ENCODE data around the gene ZNF148. TPM values are rescaled to one million over a fixed set of nuclear protein-coding genes. Genes with fewer than 3 reads are reported as not detected.
"Not testable (repeated sequence)": the region's sequence is repeated elsewhere in the genome, so short reads cannot be mapped to it uniquely, and the experiment has no call there.

The ZNF148 gene
- total RNA-seq = 10 to 100 TPM; 29.6 to 39.0 TPM

- Mint-ChIP-seq H3K4me1 (peaks cover 29% of the 10 kb centered on the region), H3K36me3 (peaks cover 16% of the 10 kb centered on the region), H3K4me3 (peak within 1 kb of the TSS; percentile 97), H3K9me3 (ENCODE audit: low read depth) (no peaks in the 10 kb centered on the region), H3K27me3 (no peaks in the 10 kb centered on the region), H3K27ac (peak within 1 kb of the TSS; percentile 93)
- peak; percentile 92 for ATAC-seq
- CTCF ChIA-PET = no interaction called here
- peak; percentile 92 for DNase-seq
Measured at GRCh38 chr3:125374996-125375941, at the start of gene ZNF148. ZNF148 (minus strand) TSS chr3:125375325; CDS start chr3:125313640, 61,685 bp downstream.

GRCh38 chr3:125418306-125418705, 43.2 kb upstream of the ZNF148 start:
- no peak overlapping the region for H3K27ac Mint-ChIP-seq
- H3K27me3 Mint-ChIP-seq = peaks cover 12% of the 10 kb centered on the region
- H3K4me3 Mint-ChIP-seq = no peak overlapping the region
- H3K36me3 Mint-ChIP-seq = no peaks in the 10 kb centered on the region
- no peaks in the 10 kb centered on the region for H3K9me3 Mint-ChIP-seq (ENCODE audit: low read depth)
- DNase-seq (no peak), ATAC-seq (no peak)
- H3K4me1 Mint-ChIP-seq = no peaks in the 10 kb centered on the region
- CTCF ChIA-PET = no interaction called here

GRCh38 chr3:125416235-125416634, 41.1 kb upstream of the ZNF148 start:
- CTCF ChIA-PET = no interaction called here
- H3K36me3 Mint-ChIP-seq = no peaks in the 10 kb centered on the region
- no peak overlapping the region for H3K27ac Mint-ChIP-seq
- DNase-seq = no peak
- H3K27me3 Mint-ChIP-seq = peaks cover 24% of the 10 kb centered on the region
- ATAC-seq = no peak
- no peaks in the 10 kb centered on the region for H3K4me1 Mint-ChIP-seq
- H3K9me3 Mint-ChIP-seq (ENCODE audit: low read depth) = no peaks in the 10 kb centered on the region
- H3K4me3 Mint-ChIP-seq = no peak overlapping the region

DNA sequence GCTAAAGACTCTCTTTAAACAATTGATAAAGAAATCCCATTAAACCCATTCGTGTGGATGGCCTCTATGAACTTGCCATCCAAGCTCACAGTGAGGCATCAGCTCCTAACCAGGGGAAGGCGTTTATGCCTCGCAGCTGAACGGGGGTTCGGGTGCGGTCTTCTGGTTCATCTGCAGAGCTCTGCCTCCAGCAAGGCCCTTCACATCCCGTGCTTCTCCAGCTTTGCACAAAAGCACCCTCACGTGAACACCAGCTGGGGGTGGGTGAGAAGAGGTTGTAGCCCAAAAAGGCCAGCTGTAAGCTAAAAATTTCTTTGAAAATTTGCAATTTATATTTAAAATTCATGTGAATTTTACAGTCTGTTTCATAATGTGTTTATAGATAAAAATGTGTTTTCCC, 39.5 kb upstream of the ZNF148 start:
- ATAC-seq = no peak

GRCh38 chr3:125410922-125411321, 35.8 kb upstream of the ZNF148 start:
- Mint-ChIP-seq H3K27ac (no peak overlapping the region), H3K27me3 (peaks cover 49% of the 10 kb centered on the region), H3K4me3 (no peak overlapping the region), H3K9me3 (ENCODE audit: low read depth) (peaks cover 4% of the 10 kb centered on the region), H3K4me1 (peaks cover 4% of the 10 kb centered on the region), H3K36me3 (no peaks in the 10 kb centered on the region)
- DNase-seq (no peak), ATAC-seq (no peak)
- CTCF ChIA-PET = no interaction called here

More for the DNA sequence above, 39.5 kb upstream of the ZNF148 start:
- no peaks in the 10 kb centered on the region for H3K9me3 Mint-ChIP-seq (ENCODE audit: low read depth)
- H3K36me3 Mint-ChIP-seq = no peaks in the 10 kb centered on the region
- H3K4me3 Mint-ChIP-seq = no peak overlapping the region
- H3K4me1 Mint-ChIP-seq = no peaks in the 10 kb centered on the region
- peaks cover 32% of the 10 kb centered on the region for H3K27me3 Mint-ChIP-seq
- CTCF ChIA-PET = interaction anchor here (0.9 kb wide), 1 partner anchor 25 kb away, joined by 4 read pairs; no protein-coding TSS in a partner anchor
- H3K27ac Mint-ChIP-seq = no peak overlapping the region
- DNase-seq = no peak

DNA sequence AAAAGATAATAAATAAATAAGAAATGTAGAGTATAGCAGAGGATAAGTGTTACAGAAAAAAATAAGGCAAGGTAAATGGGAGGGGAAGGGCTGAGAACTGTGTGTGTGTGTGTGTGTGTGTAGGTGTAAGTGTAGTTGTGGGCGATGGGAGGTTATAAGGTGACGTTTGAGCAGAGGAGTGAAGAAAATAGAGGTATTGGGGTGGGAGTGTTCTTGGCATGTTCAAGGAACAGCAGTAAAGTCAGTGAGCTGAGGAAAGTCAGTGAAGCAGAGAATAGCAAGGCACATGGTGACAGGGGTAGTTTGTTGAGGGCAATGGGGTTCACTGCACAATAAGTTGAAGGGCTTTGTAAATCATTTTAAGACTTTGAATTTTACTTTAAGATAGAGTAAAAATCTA, 30.9 kb upstream of the ZNF148 start:
- peaks cover 10% of the 10 kb centered on the region for H3K9me3 Mint-ChIP-seq (ENCODE audit: low read depth)
- H3K27me3 Mint-ChIP-seq = peaks cover 32% of the 10 kb centered on the region
- H3K36me3 Mint-ChIP-seq = no peaks in the 10 kb centered on the region
- DNase-seq (no peak), ATAC-seq (no peak)
- no peak overlapping the region for H3K4me3 Mint-ChIP-seq
- CTCF ChIA-PET = no interaction called here
- peaks cover 4% of the 10 kb centered on the region for H3K4me1 Mint-ChIP-seq
- no peak overlapping the region for H3K27ac Mint-ChIP-seq

GRCh38 chr3:125405515-125405914, 30.4 kb upstream of the ZNF148 start:
- CTCF ChIA-PET; H3K9me3 Mint-ChIP-seq (ENCODE audit: low read depth); H3K36me3 Mint-ChIP-seq; H3K4me3 Mint-ChIP-seq; DNase-seq; H3K4me1 Mint-ChIP-seq; H3K27ac Mint-ChIP-seq; ATAC-seq: not testable (repeated sequence)
- H3K27me3 Mint-ChIP-seq = peaks cover 36% of the 10 kb centered on the region

DNA sequence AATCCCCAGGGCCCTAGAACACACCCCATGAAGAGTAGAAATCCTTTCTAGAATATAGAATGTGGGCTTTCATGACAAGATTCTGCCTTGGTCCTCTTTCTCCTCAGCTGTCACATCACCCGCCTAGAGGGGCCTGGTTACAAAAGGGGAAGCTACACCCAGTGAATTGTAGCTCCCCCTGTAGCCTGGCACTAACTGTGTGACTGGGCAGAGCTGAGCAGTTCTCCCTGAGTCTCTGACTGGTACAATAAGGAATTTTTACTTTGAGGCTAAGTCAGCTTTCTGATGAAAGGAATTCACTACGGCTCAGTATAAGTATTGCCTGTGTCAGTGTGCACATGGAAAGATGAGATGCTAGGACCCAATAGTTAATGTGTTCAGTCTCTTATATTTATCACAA, 28.7 kb upstream of the ZNF148 start:
- ATAC-seq (no peak), DNase-seq (no peak)
- CTCF ChIA-PET = no interaction called here
- peaks cover 28% of the 10 kb centered on the region for H3K27me3 Mint-ChIP-seq
- peaks cover 4% of the 10 kb centered on the region for H3K4me1 Mint-ChIP-seq
- H3K27ac Mint-ChIP-seq = no peak overlapping the region
- H3K9me3 Mint-ChIP-seq (ENCODE audit: low read depth) = peaks cover 10% of the 10 kb centered on the region
- no peak overlapping the region for H3K4me3 Mint-ChIP-seq
- no peaks in the 10 kb centered on the region for H3K36me3 Mint-ChIP-seq

DNA sequence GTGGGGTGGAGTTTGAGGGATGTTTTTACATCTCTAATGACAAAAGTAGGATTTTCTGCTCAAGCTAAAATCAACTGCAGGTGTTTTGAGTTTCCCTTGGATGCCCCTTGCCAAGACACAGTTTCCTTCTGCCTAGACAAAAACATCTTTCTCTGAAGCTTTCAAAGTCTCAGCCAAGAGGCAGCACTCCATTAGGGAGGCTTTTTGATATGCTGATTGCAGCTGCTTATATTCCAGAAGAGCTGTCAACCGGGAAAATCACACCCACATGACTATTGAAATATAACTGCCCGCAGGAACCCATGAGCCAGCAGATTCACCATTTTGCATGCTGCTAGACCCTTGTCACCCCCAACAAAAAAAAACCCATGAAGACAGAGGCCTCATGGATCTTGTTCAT, 27.5 kb upstream of the ZNF148 start:
- no peak overlapping the region for H3K27ac Mint-ChIP-seq
- H3K4me3 Mint-ChIP-seq = no peak overlapping the region
- peaks cover 31% of the 10 kb centered on the region for H3K27me3 Mint-ChIP-seq
- no peak for DNase-seq
- peaks cover 4% of the 10 kb centered on the region for H3K4me1 Mint-ChIP-seq
- H3K9me3 Mint-ChIP-seq (ENCODE audit: low read depth) = peaks cover 10% of the 10 kb centered on the region
- no peaks in the 10 kb centered on the region for H3K36me3 Mint-ChIP-seq
- no peak for ATAC-seq
- CTCF ChIA-PET = no interaction called here

- peaks cover 4% of the 10 kb centered on the region for H3K4me1 Mint-ChIP-seq
- no peaks in the 10 kb centered on the region for H3K36me3 Mint-ChIP-seq
- DNase-seq (no peak), ATAC-seq (no peak)
- peaks cover 10% of the 10 kb centered on the region for H3K9me3 Mint-ChIP-seq (ENCODE audit: low read depth)
- CTCF ChIA-PET = no interaction called here
- H3K27me3 Mint-ChIP-seq = peaks cover 27% of the 10 kb centered on the region
- no peak overlapping the region for H3K4me3 Mint-ChIP-seq
- H3K27ac Mint-ChIP-seq = no peak overlapping the region
Measured at GRCh38 chr3:125401402-125401801, 26.3 kb upstream of the ZNF148 start.

DNA sequence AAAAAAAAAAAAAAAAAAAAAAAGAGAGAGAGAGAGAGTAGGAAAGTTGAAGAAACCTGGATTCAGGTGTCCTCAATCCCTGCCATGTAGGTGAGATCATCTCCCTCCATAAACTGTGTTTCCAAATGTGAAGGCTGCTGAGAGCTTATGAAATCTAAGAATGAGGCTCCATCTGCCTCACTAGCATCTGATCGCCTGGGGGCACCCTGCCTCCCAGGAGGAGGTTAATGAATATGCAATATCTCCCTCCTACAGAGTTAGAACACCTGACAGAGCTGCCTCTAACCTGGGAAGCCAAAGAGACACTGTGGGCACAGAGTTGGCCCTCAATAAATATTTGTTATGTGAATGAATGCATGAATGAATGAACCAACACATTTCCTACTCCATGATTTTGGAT, 23.8 kb upstream of the ZNF148 start:
- no peak for DNase-seq
- H3K36me3 Mint-ChIP-seq = no peaks in the 10 kb centered on the region
- CTCF ChIA-PET = interaction anchor here (0.6 kb wide), 1 partner anchor 726 kb away, joined by 3 read pairs; no protein-coding TSS in a partner anchor
- ATAC-seq = no peak
- no peak overlapping the region for H3K4me3 Mint-ChIP-seq
- no peaks in the 10 kb centered on the region for H3K4me1 Mint-ChIP-seq
- no peak overlapping the region for H3K27ac Mint-ChIP-seq
- H3K9me3 Mint-ChIP-seq (ENCODE audit: low read depth) = no peaks in the 10 kb centered on the region
- H3K27me3 Mint-ChIP-seq = peaks cover 36% of the 10 kb centered on the region

DNA sequence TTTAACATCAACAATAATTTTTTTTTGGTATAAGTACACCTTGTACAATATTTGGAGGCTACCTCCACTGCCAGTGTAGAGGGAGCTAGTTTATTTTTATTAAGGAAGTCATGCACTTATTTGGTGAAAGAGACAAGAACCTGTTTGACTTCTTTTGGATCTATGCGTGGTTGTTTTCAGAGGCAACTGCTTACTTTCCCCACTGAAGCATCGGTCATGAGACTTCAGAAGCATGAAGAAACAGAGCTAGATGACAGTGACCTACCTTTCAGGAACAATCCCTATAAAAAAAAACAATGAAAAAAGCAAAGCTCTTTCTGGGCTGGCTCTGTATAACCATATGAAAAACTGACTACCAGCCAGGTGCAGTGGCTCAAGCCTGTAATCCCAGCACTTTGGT, 20.0 kb upstream of the ZNF148 start:
- no peak for ATAC-seq
- no peak overlapping the region for H3K27ac Mint-ChIP-seq
- no peaks in the 10 kb centered on the region for H3K4me1 Mint-ChIP-seq
- H3K9me3 Mint-ChIP-seq (ENCODE audit: low read depth) = no peaks in the 10 kb centered on the region
- CTCF ChIA-PET = interaction anchor here (0.8 kb wide), 1 partner anchor 14 kb away, joined by 3 read pairs; no protein-coding TSS in a partner anchor
- no peak overlapping the region for H3K4me3 Mint-ChIP-seq
- no peak for DNase-seq
- peaks cover 29% of the 10 kb centered on the region for H3K27me3 Mint-ChIP-seq
- H3K36me3 Mint-ChIP-seq = no peaks in the 10 kb centered on the region

GRCh38 chr3:125394406-125394805, 19.3 kb upstream of the ZNF148 start:
- no peak for ATAC-seq
- CTCF ChIA-PET = no interaction called here

DNA sequence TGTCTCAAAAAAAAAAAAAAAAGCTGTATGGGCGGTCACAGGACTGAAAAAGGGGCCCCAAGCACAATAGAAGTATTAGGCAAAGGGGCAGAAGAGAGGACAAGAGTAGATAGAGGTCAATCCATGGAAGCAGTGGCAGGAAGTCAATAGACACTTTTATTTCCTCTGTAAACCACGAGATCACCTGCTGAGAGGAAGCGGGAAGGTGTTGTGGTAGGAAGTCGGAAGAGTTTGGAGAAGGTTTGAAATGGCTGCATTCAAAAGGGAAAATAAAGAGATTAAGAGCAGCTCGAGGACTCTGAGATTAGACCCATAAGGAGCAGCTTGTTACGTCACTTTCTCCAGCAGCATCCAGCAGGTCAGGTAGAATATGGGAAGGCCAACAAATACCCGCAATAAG, 14.2 kb upstream of the ZNF148 start:
- ATAC-seq = no peak

More at GRCh38 chr3:125394406-125394805, 19.3 kb upstream of the ZNF148 start:
- no peak overlapping the region for H3K4me3 Mint-ChIP-seq
- H3K27ac Mint-ChIP-seq = no peak overlapping the region
- DNase-seq = no peak
- H3K36me3 Mint-ChIP-seq = no peaks in the 10 kb centered on the region
- no peaks in the 10 kb centered on the region for H3K9me3 Mint-ChIP-seq (ENCODE audit: low read depth)
- H3K27me3 Mint-ChIP-seq = peaks cover 25% of the 10 kb centered on the region
- peaks cover 4% of the 10 kb centered on the region for H3K4me1 Mint-ChIP-seq

More for the DNA sequence above, 14.2 kb upstream of the ZNF148 start:
- peaks cover 13% of the 10 kb centered on the region for H3K4me1 Mint-ChIP-seq
- no peak overlapping the region for H3K4me3 Mint-ChIP-seq
- peaks cover 12% of the 10 kb centered on the region for H3K27me3 Mint-ChIP-seq
- H3K27ac Mint-ChIP-seq = no peak overlapping the region
- no peak for DNase-seq
- H3K9me3 Mint-ChIP-seq (ENCODE audit: low read depth) = peaks cover 2% of the 10 kb centered on the region
- CTCF ChIA-PET = interaction anchor here (1.5 to 1.6 kb wide), 2 partner anchors 26 to 394 kb away, joined by 4 to 6 read pairs; no protein-coding TSS in a partner anchor
- H3K36me3 Mint-ChIP-seq = no peaks in the 10 kb centered on the region

Data from activated CD8-positive, alpha-beta memory T cell treated with anti-CD3 and anti-CD28 coated beads, Interleukin-2, amount 10 ng/mL, durations not matched to agents 7 days and 5 days (primary cell).